HT-29 (cell line): Measurements from ENCODE around the gene AKR1E2. TPM values are rescaled to one million over a fixed set of nuclear protein-coding genes. Genes with fewer than 3 reads are reported as not detected.

Experiments used
- DNase-seq: peaks from one replicate; pipeline ENCODE4 v3.0.0-alpha.2; 2015; ENCODE audit warnings: low spot score
- total RNA-seq: library from RNA; depleted of rRNA; stranded (reverse); fragments of >200 nt; shearing (Covaris generic); gene quantifications from 2 replicates; pipeline ENCODE4 v1.2.3, GENCODE V29; 2014

AKR1E2 gene
- total RNA-seq, 1 experiment from 2014 or later: 3.3 TPM

GRCh38 chr10:4813023-4813422, 13.0 kb upstream of the AKR1E2 start:
- DNase-seq: peak; percentile 21

GRCh38 chr10:4813496-4813895, 12.5 kb upstream of the AKR1E2 start:
- DNase-seq: no peak

- peak; percentile 22 for DNase-seq
Observed at GRCh38 chr10:4815646-4816180, 10.3 kb upstream of the AKR1E2 start.

GRCh38 chr10:4816966-4817365, 9.0 kb upstream of the AKR1E2 start:
- no peak for DNase-seq

- DNase-seq: no peak
Observed at GRCh38 chr10:4819067-4819466, 6.9 kb upstream of the AKR1E2 start.

- no peak for DNase-seq
Observed at GRCh38 chr10:4819707-4820106, 6.3 kb upstream of the AKR1E2 start.

GRCh38 chr10:4820804-4821401, 5.1 kb upstream of the AKR1E2 start:
- no peak for DNase-seq

- no peak for DNase-seq
Observed at GRCh38 chr10:4822208-4822607, 3.8 kb upstream of the AKR1E2 start.

GRCh38 chr10:4824791-4825310, 1.2 kb upstream of the AKR1E2 start:
- no peak for DNase-seq

GRCh38 chr10:4825456-4825867, 545 bp upstream of the AKR1E2 start:
- DNase-seq: no peak

- DNase-seq: no peak
Observed at GRCh38 chr10:4826792-4827324, 851 bp downstream of the AKR1E2 start.

- DNase-seq: no peak
Observed at GRCh38 chr10:4828005-4828404, 2.0 kb downstream of the AKR1E2 start.

- DNase-seq: no peak
Observed at GRCh38 chr10:4830551-4830950, 4.5 kb downstream of the AKR1E2 start.

- DNase-seq: no peak
Observed at GRCh38 chr10:4831091-4831490, 5.1 kb downstream of the AKR1E2 start.

- DNase-seq: no peak
Observed at GRCh38 chr10:4833286-4833685, 7.3 kb downstream of the AKR1E2 start.

- DNase-seq: no peak
Observed at GRCh38 chr10:4834898-4835405, 8.9 kb downstream of the AKR1E2 start.

- DNase-seq: no peak
Observed at GRCh38 chr10:4835494-4835918, 9.5 kb downstream of the AKR1E2 start.

GRCh38 chr10:4836416-4836969, 10.5 kb downstream of the AKR1E2 start:
- no peak for DNase-seq

- DNase-seq: no peak
Observed at GRCh38 chr10:4837551-4837950, 11.5 kb downstream of the AKR1E2 start.

- DNase-seq: no peak
Observed at GRCh38 chr10:4838743-4839142, 12.7 kb downstream of the AKR1E2 start.

- peak; percentile 43 for DNase-seq
Observed at GRCh38 chr10:4839353-4839752, 13.3 kb downstream of the AKR1E2 start.

- DNase-seq: no peak
Observed at GRCh38 chr10:4840151-4840550, 14.1 kb downstream of the AKR1E2 start.
